GM12878 (cell line): Measurements from ENCODE around the gene RAB36. TPM values are rescaled to one million over a fixed set of nuclear protein-coding genes. Genes with fewer than 3 reads are reported as not detected.

ENCODE experiments used
- ATAC-seq: fragments of 200-7000 bp; cut with Tn5 transposase; 3 replicates; pipeline ENCODE4 v1.9.1; 2020; ENCODE audit warnings: mild to moderate bottlenecking, moderate library complexity
- BruUV-seq: library from RNA; stranded (reverse); fragments of 400-500 nt; replicated peaks from 2 replicates; lab custom pipeline; 2021; lab: Mats Ljungman, UMichigan
- CTCF ChIA-PET: fragments of 300-600 bp; sonication (Branson Sonifier 250); formaldehyde crosslinking; extraction: SDS; loops from one replicate; lab custom pipeline; 2021; ENCODE audit warnings: inconsistent platforms; lab: Yijun Ruan, JAX
- POLR2A ChIA-PET: fragments of 350-600 bp; formaldehyde crosslinking; extraction: SDS; loops from one replicate; lab custom pipeline; 2021; ENCODE audit warnings: inconsistent platforms; lab: Charles Lee
- RAD21 ChIA-PET: fragments of 300-600 bp; sonication (Branson Sonifier 250); formaldehyde crosslinking; loops from one replicate; lab custom pipeline; 2023; ENCODE audit warnings: antibody characterized with exemption; ENCODE audit not compliant: unreplicated experiment; lab: Charles Lee
- SMC1A ChIA-PET: fragments of 300-600 bp; sonication (Branson Sonifier 250); formaldehyde crosslinking; loops from one replicate; lab custom pipeline; 2023; ENCODE audit not compliant: unreplicated experiment, uncharacterized antibody; lab: Charles Lee
- DNase-seq: peaks from one replicate; pipeline ENCODE4 v3.0.0-alpha.2; 2011; ENCODE audit warnings: low read depth, low spot score
- FAIRE-seq: peaks from 3 replicates; lab custom pipeline; 2011; peaks lifted over from hg19 to GRCh38; lab: Jason Lieb, UNC
- H2AFZ ChIP-seq: 2 replicates; pipeline ENCODE4 v1.6.0; 2011; ENCODE audit warnings: low read depth, low read length, control low read depth; ENCODE audit not compliant: control insufficient read depth
- H3K27ac ChIP-seq: 2 replicates; pipeline ENCODE4 v1.5.1; 2011; ENCODE audit warnings: control low read depth; ENCODE audit not compliant: control insufficient read depth, insufficient read depth
- H3K27me3 ChIP-seq, 2 experiments: replicated peaks in 1 of 2; 2 replicates each; pipeline versions ENCODE4 v1.6.0 to v1.6.1; 2011; ENCODE audit warnings: low read length in 1 of 2; ENCODE audit not compliant: control insufficient read depth in 2 of 2, insufficient read depth in 2 of 2
- H3K36me3 ChIP-seq, 2 experiments: 2 replicates each; pipeline ENCODE4 v1.5.1; 2011; ENCODE audit warnings: low read length in 1 of 2; ENCODE audit not compliant: control insufficient read depth in 2 of 2, insufficient read depth in 2 of 2
- H3K4me1 ChIP-seq: 2 replicates; pipeline ENCODE4 v1.6.1; 2011; ENCODE audit warnings: mild to moderate bottlenecking, low read length, moderate library complexity, mixed read lengths; ENCODE audit not compliant: control insufficient read depth, insufficient read depth
- H3K4me2 ChIP-seq: 2 replicates; pipeline ENCODE4 v1.6.0; 2011; ENCODE audit warnings: control low read depth; ENCODE audit not compliant: control insufficient read depth, insufficient read depth
- H3K4me3 ChIP-seq: fragments of 200-600 bp; sonication (generic); 2 replicates; pipeline ENCODE4 v1.5.1; 2016
- H3K79me2 ChIP-seq: 2 replicates; pipeline ENCODE4 v1.6.0; 2011; ENCODE audit warnings: low read length; ENCODE audit not compliant: control insufficient read depth, insufficient read depth
- H3K9ac ChIP-seq: 2 replicates; pipeline ENCODE4 v1.8.0; 2011; ENCODE audit warnings: low read length, control low read depth, mixed read lengths; ENCODE audit not compliant: control insufficient read depth, insufficient read depth
- H3K9me3 ChIP-seq: replicated peaks from 3 replicates; pipeline ENCODE4 v1.5.1; 2011; ENCODE audit warnings: mild to moderate bottlenecking, low read length; ENCODE audit not compliant: control insufficient read depth, insufficient read depth
- H4K20me1 ChIP-seq: 2 replicates; pipeline ENCODE4 v1.6.0; 2011; ENCODE audit not compliant: control insufficient read depth, insufficient read depth
- BCL3 ChIP-seq: IDR thresholded peaks from 2 replicates; pipeline ENCODE4 v1.6.1; 2011; ENCODE audit warnings: borderline replicate concordance, low read depth, mild to moderate bottlenecking, moderate library complexity, low read length; ENCODE audit not compliant: insufficient read depth, poor library complexity, severe bottlenecking
- CBFB ChIP-seq: IDR thresholded peaks from 2 replicates; pipeline ENCODE4 v1.6.1; 2016; ENCODE audit warnings: antibody characterized with exemption, low read depth
- CBX5 ChIP-seq: sonication (generic); IDR thresholded peaks from 2 replicates; pipeline ENCODE4 v1.6.1; 2016; ENCODE audit warnings: low read depth, moderate library complexity, mild to moderate bottlenecking, inconsistent platforms
- CEBPZ ChIP-seq: fragments of 150-350 bp; IDR thresholded peaks from 2 replicates; pipeline ENCODE4 v1.6.1; 2016; ENCODE audit warnings: low read depth, low read length
- FOXK2 ChIP-seq: fragments of 450-650 bp; IDR thresholded peaks from 2 replicates; pipeline ENCODE4 v1.6.1; 2017; ENCODE audit warnings: mild to moderate bottlenecking, moderate library complexity
- JUNB ChIP-seq: IDR thresholded peaks from 2 replicates; pipeline ENCODE4 v1.6.1; 2016; ENCODE audit warnings: antibody characterized with exemption, mild to moderate bottlenecking
- KLF5 ChIP-seq: fragments of 450-650 bp; IDR thresholded peaks from 2 replicates; pipeline ENCODE4 v1.6.1; 2014; ENCODE audit warnings: mild to moderate bottlenecking; ENCODE audit not compliant: partially characterized antibody
- MEF2A ChIP-seq: IDR thresholded peaks from 2 replicates; pipeline ENCODE4 v1.6.1; 2011; ENCODE audit warnings: low read depth, mild to moderate bottlenecking, low read length, moderate library complexity; ENCODE audit not compliant: insufficient read depth
- NBN ChIP-seq: fragments of 450-650 bp; IDR thresholded peaks from 2 replicates; pipeline ENCODE4 v1.6.1; 2016
- PAX5 ChIP-seq: IDR thresholded peaks from 2 replicates; pipeline ENCODE4 v1.6.1; 2011; ENCODE audit warnings: low read depth, low read length, borderline replicate concordance
- RAD21 ChIP-seq: IDR thresholded peaks from 2 replicates; pipeline ENCODE4 v1.6.1; 2011; ENCODE audit warnings: mild to moderate bottlenecking, low read depth, low read length, moderate library complexity; ENCODE audit not compliant: insufficient read depth
- RAD51 ChIP-seq: fragments of 450-650 bp; IDR thresholded peaks from 2 replicates; pipeline ENCODE4 v1.6.1; 2016; ENCODE audit warnings: moderate library complexity, mild to moderate bottlenecking, inconsistent platforms
- SIN3A ChIP-seq: IDR thresholded peaks from 2 replicates; pipeline ENCODE4 v1.6.1; 2012; ENCODE audit warnings: low read depth, low read length, improper control_type of control experiment
- TBL1XR1 ChIP-seq: IDR thresholded peaks from 2 replicates; pipeline ENCODE4 v1.6.1; 2012; ENCODE audit warnings: low read depth, low read length, improper control_type of control experiment
- TCF7 ChIP-seq: IDR thresholded peaks from 2 replicates; pipeline ENCODE4 v1.6.1; 2014; ENCODE audit warnings: antibody characterized with exemption, borderline replicate concordance
- ZNF622 ChIP-seq: fragments of 450-650 bp; IDR thresholded peaks from 2 replicates; pipeline ENCODE4 v1.6.1; 2017; ENCODE audit warnings: mild to moderate bottlenecking, inconsistent platforms
- WGBS: methylation state at CpG from one replicate; pipeline ENCODE4 v1.1.6; 2016; ENCODE audit warnings: low lambda C conversion rate; ENCODE audit not compliant: insufficient replicate concordance, insufficient coverage; ENCODE audit errors: missing lambda C conversion rate; 5-methylcytosine and 5-hydroxymethylcytosine counted together
- in situ Hi-C: fragments of 300-500 bp; cut with MboI; formaldehyde crosslinking; loops from 9 replicates; pipeline ENCODE4 v1.14.3; 2018; ENCODE audit warnings: mixed read lengths
- intact Hi-C: fragments of 100-400 bp; cut with micrococcal nuclease; formaldehyde crosslinking; loops from one replicate; pipeline ENCODE4 v1.14.2; 2022; ENCODE audit not compliant: unreplicated experiment
- polyA plus RNA-seq, 11 experiments: library from polyadenylated mRNA; depleted of rRNA in 4 of 11; unstranded in 6 of 11; stranded (reverse) in 5 of 11; fragments of >200 nt; fragmentation: Nextera tagmentation in 4 of 11; fragmentation: Illumina TruSeq in 1 of 11; extraction: Ambion mirVana in 4 of 11; extraction: Trizol in 1 of 11; gene quantifications; 1 replicate in 1 of 11; 2 replicates in 10 of 11; pipeline versions ENCODE4 v1.2.1 to v1.2.3, GENCODE V29; 2011 to 2016; ENCODE audit warnings: inconsistent platforms in 2 of 11, missing spikeins in 2 of 11, low read depth in 1 of 11
- total RNA-seq, 4 experiments: library from RNA; depleted of rRNA in 3 of 4; stranded (reverse); fragments of >200 nt in 3 of 4; fragmentation: Illumina TruSeq in 1 of 4; extraction: Trizol in 1 of 4; gene quantifications; 2 replicates each; pipeline versions ENCODE4 v1.2.1 to v1.2.3, GENCODE V29; 2013 to 2021

RAB36 gene
- total and polyA plus RNA-seq, 10 of the 15 experiments (the other 5 are each of a cell fraction or from before 2014, with no cell fraction given): 0.31 to 2.7 (median 1.1) TPM

- TF ChIP-seq MEF2A (no peak), NBN (no peak), ZNF622 (no peak), BCL3 (no peak), CEBPZ (no peak), FOXK2 (no peak), KLF5 (no peak), TCF7 (no peak), PAX5 (no peak), RAD21 (no peak), TBL1XR1 (no peak), JUNB (no peak), CBX5 (no peak), SIN3A (no peak), CBFB (no peak), RAD51 (no peak)
- Histone ChIP-seq H3K9me3 (no peaks in the 10 kb centered on the region), H3K27me3 (no peaks in the 10 kb centered on the region), H3K4me3 (no peak overlapping the region), H3K4me2 (no peak overlapping the region), H2AFZ (no peak overlapping the region), H4K20me1 (no peaks in the 10 kb centered on the region; the same call in 1 of the 2 replicates), H3K9ac (no peak overlapping the region), H3K36me3 (peaks cover 13 to 15% of the 10 kb centered on the region in 2 experiments; a peak in 3 of 4 replicates), H3K27ac (no peak overlapping the region), H3K79me2 (peaks cover 20% of the 10 kb centered on the region), H3K4me1 (no peaks in the 10 kb centered on the region)
- 84% methylated on average over 5 of the region's 5 CpGs for WGBS
- ChIA-PET RAD21 (interaction anchor here (0.6 kb wide), 1 partner anchor 21 kb away, joined by 3 read pairs; no protein-coding TSS in a partner anchor), CTCF (no interaction called here), SMC1A (no interaction called here), POLR2A (no interaction called here)
- intact Hi-C loops (no loop called here), in situ Hi-C loops (no loop called here)
- ATAC-seq (no peak), FAIRE-seq (no peak), DNase-seq (no peak)
- BruUV-seq: no TSS peak
Measured at GRCh38 chr22:23192133-23192532, 46.9 kb downstream of the RAB36 start.
